HCT116 (cell line): Measurements from ENCODE around the gene CHML. TPM values are rescaled to one million over a fixed set of nuclear protein-coding genes. Genes with fewer than 3 reads are reported as not detected.

Experiments
- ATAC-seq: fragments of 200-7000 bp; cut with Tn5 transposase; 2 replicates; pipeline ENCODE4 v1.9.1; 2020; ENCODE audit warnings: mild to moderate bottlenecking, moderate library complexity
- BruUV-seq: library from RNA; stranded (reverse); fragments of 400-500 nt; replicated peaks from 2 replicates; lab custom pipeline; 2021; lab: Mats Ljungman, UMichigan
- CTCF ChIA-PET: fragments of 300-600 bp; sonication (Branson Sonifier 250); formaldehyde crosslinking; loops from one replicate; lab custom pipeline; 2021; ENCODE audit warnings: antibody characterized with exemption; lab: Charles Lee
- POLR2A ChIA-PET: fragments of 300-600, 350-600 bp; sonication (Branson Sonifier 250); formaldehyde crosslinking; loops from one replicate; lab custom pipeline; 2021; ENCODE audit warnings: antibody characterized with exemption; lab: Charles Lee
- RAD21 ChIA-PET, 2 experiments: fragments of 300-600 bp; sonication (Branson Sonifier 250); formaldehyde crosslinking; loops; one replicate each; lab custom pipeline; 2023; ENCODE audit warnings: low total read pairs in 2 of 2; ENCODE audit not compliant: uncharacterized antibody in 2 of 2, unreplicated experiment in 2 of 2, low non-redundant PET in 1 of 2; lab: Charles Lee
- DNase-seq: peaks from one replicate; pipeline ENCODE4 v3.0.0-alpha.2; 2010; ENCODE audit warnings: low read depth, low spot score
- H2AFZ ChIP-seq: fragments of 200-600 bp; shearing (Covaris generic), sonication (generic); 2 replicates; pipeline ENCODE4 v1.6.1; 2017; ENCODE audit warnings: low read depth, mixed run types, mixed read lengths, antibody characterized with exemption, low read length; ENCODE audit not compliant: poor library complexity, severe bottlenecking
- H3K27ac ChIP-seq: 2 replicates; pipeline ENCODE4 v1.5.1; 2012; ENCODE audit warnings: low read depth, low read length
- H3K27me3 ChIP-seq: fragments of 200-600 bp; sonication (generic); 2 replicates; pipeline ENCODE4 v1.6.1; 2016; ENCODE audit warnings: mixed run types, low read length, mixed read lengths; ENCODE audit not compliant: insufficient read depth
- H3K36me3 ChIP-seq, 2 experiments: fragments of 200-500 bp in 1 of 2; fragments of 200-600 bp in 1 of 2; sonication (Bioruptor generic) in 1 of 2; sonication (generic) in 1 of 2; 2 replicates each; pipeline versions ENCODE4 v1.5.1 to v1.6.1; 2014 to 2016; ENCODE audit warnings: low read length in 2 of 2, inconsistent platforms in 1 of 2, mixed read lengths in 1 of 2, mixed run types in 1 of 2; ENCODE audit not compliant: insufficient read depth in 2 of 2, control insufficient read depth in 1 of 2
- H3K4me1 ChIP-seq, 2 experiments: fragments of 200-600 bp in 1 of 2; sonication (generic) in 1 of 2; 2 replicates each; pipeline versions ENCODE4 v1.5.1 to v1.6.1; 2012 to 2017; ENCODE audit warnings: low read length in 2 of 2, inconsistent platforms in 1 of 2, mild to moderate bottlenecking in 1 of 2, mixed read lengths in 1 of 2, mixed run types in 1 of 2, moderate library complexity in 1 of 2; ENCODE audit not compliant: insufficient read depth in 2 of 2, control insufficient read depth in 1 of 2
- H3K4me2 ChIP-seq: fragments of 200-600 bp; sonication (generic); 2 replicates; pipeline ENCODE4 v1.6.1; 2017; ENCODE audit warnings: mixed run types, low read length, mixed read lengths
- H3K4me3 ChIP-seq, 2 experiments: fragments of 200-600 bp in 1 of 2; sonication (generic) in 1 of 2; replicated peaks in 1 of 2; 2 replicates each; pipeline ENCODE4 v1.5.1; 2011 to 2016; ENCODE audit warnings: low read length in 2 of 2, control low read depth in 1 of 2, low read depth in 1 of 2, mild to moderate bottlenecking in 1 of 2, mixed read lengths in 1 of 2, mixed run types in 1 of 2
- H3K79me2 ChIP-seq: fragments of 200-600 bp; sonication (generic); 2 replicates; pipeline ENCODE4 v1.6.1; 2017; ENCODE audit warnings: mild to moderate bottlenecking, mixed run types, low read length, moderate library complexity, mixed read lengths; ENCODE audit not compliant: insufficient read depth
- H3K9ac ChIP-seq: fragments of 200-600 bp; sonication (generic); 2 replicates; pipeline ENCODE4 v1.6.1; 2016; ENCODE audit warnings: low read length, mixed read lengths
- H3K9me2 ChIP-seq: fragments of 200-600 bp; sonication (generic), shearing (Covaris generic); 2 replicates; pipeline ENCODE4 v1.6.1; 2017; ENCODE audit warnings: mixed run types, mild to moderate bottlenecking, moderate library complexity; ENCODE audit not compliant: insufficient read depth
- H3K9me3 ChIP-seq, 2 experiments: fragments of 200-500 bp in 1 of 2; fragments of 200-600 bp in 1 of 2; sonication (Bioruptor generic) in 1 of 2; sonication (generic) in 1 of 2; 2 replicates each; pipeline ENCODE4 v1.6.1; 2014 to 2017; ENCODE audit warnings: low read length in 2 of 2, mixed read lengths in 2 of 2, inconsistent platforms in 1 of 2, low read depth in 1 of 2, mild to moderate bottlenecking in 1 of 2, mixed run types in 1 of 2, moderate library complexity in 1 of 2; ENCODE audit not compliant: control insufficient read depth in 1 of 2, insufficient read depth in 1 of 2
- H4K20me1 ChIP-seq: fragments of 200-600 bp; sonication (generic), shearing (Covaris generic); 2 replicates; pipeline ENCODE4 v1.6.1; 2017; ENCODE audit warnings: mixed run types, mild to moderate bottlenecking, moderate library complexity; ENCODE audit not compliant: insufficient read depth
- CBX3 ChIP-seq: IDR thresholded peaks from 2 replicates; pipeline ENCODE4 v1.6.1; 2012; ENCODE audit warnings: low read depth
- CEBPB ChIP-seq: IDR thresholded peaks from 2 replicates; pipeline ENCODE4 v1.6.1; 2012; ENCODE audit warnings: low read depth
- EGR1 ChIP-seq: IDR thresholded peaks from 2 replicates; pipeline ENCODE4 v1.6.1; 2012; ENCODE audit warnings: low read depth
- ELF1 ChIP-seq: IDR thresholded peaks from 2 replicates; pipeline ENCODE4 v1.6.1; 2012; ENCODE audit warnings: low read depth, borderline replicate concordance
- EZH2 ChIP-seq: fragments of 200-600 bp; sonication (generic); IDR thresholded peaks from 2 replicates; pipeline ENCODE4 v1.6.1; 2017; ENCODE audit warnings: antibody characterized with exemption, mixed run types
- EZH2phosphoT487 ChIP-seq: fragments of 200-600 bp; IDR thresholded peaks from 2 replicates; pipeline ENCODE4 v1.6.1; 2018; ENCODE audit warnings: antibody characterized with exemption, borderline replicate concordance
- FOSL1 ChIP-seq: IDR thresholded peaks from 2 replicates; pipeline ENCODE4 v1.6.1; 2012; ENCODE audit warnings: low read depth
- JUND ChIP-seq: IDR thresholded peaks from 2 replicates; pipeline ENCODE4 v1.6.1; 2012
- POLR2A ChIP-seq: IDR thresholded peaks from 2 replicates; pipeline ENCODE4 v1.7.0; 2011; ENCODE audit warnings: borderline replicate concordance; ENCODE audit not compliant: insufficient read depth, insufficient read length; ENCODE audit errors: extremely low read depth
- POLR2AphosphoS5 ChIP-seq: IDR thresholded peaks from 2 replicates; pipeline ENCODE4 v1.6.1; 2011; ENCODE audit warnings: mild to moderate bottlenecking, low read depth, low read length, moderate library complexity
- RAD21 ChIP-seq: IDR thresholded peaks from 2 replicates; pipeline ENCODE4 v1.6.1; 2012; ENCODE audit warnings: low read depth, mild to moderate bottlenecking
- SIN3A ChIP-seq: IDR thresholded peaks from 2 replicates; pipeline ENCODE4 v1.6.1; 2012; ENCODE audit warnings: low read depth
- SP1 ChIP-seq: IDR thresholded peaks from 2 replicates; pipeline ENCODE4 v1.6.1; 2012; ENCODE audit warnings: low read depth
- ZFX ChIP-seq: fragments of 450-650 bp; IDR thresholded peaks from 2 replicates; pipeline ENCODE4 v1.6.1; 2017
- ZNF274 ChIP-seq: fragments of 200-500 bp; sonication (Bioruptor generic); IDR thresholded peaks from 2 replicates; pipeline ENCODE4 v1.6.1; 2014; ENCODE audit warnings: mild to moderate bottlenecking, low read depth, low read length, inconsistent platforms
- intact Hi-C: fragments of 100-400 bp; cut with micrococcal nuclease; formaldehyde crosslinking; loops from 2 replicates; pipeline ENCODE4 v1.10.0; 2022
- total RNA-seq: library from RNA; stranded (reverse); gene quantifications from one replicate; pipeline ENCODE4 v1.2.1, GENCODE V29; 2021; ENCODE audit not compliant: unreplicated experiment
- TF ChIP-seq, protein P1 (sequence below), 3 experiments: fragments of 200-600 bp in 1 of 3; sonication (generic) in 1 of 3; IDR thresholded peaks in 2 of 3; conservative IDR thresholded peaks in 1 of 3; 2 replicates each; pipeline ENCODE4 v1.5.1; 2012 to 2017; ENCODE audit warnings: low read depth in 2 of 3, low read length in 2 of 3, antibody characterized with exemption in 1 of 3, borderline replicate concordance in 1 of 3, control low read depth in 1 of 3, mild to moderate bottlenecking in 1 of 3, mixed read lengths in 1 of 3, mixed run types in 1 of 3, moderate library complexity in 1 of 3; ENCODE audit not compliant: insufficient read depth in 1 of 3
- TF ChIP-seq, protein P2 (sequence below): IDR thresholded peaks from 2 replicates; pipeline ENCODE4 v1.6.1; 2012
- TF ChIP-seq, protein P3 (sequence below): IDR thresholded peaks from 2 replicates; pipeline ENCODE4 v1.6.1; 2011; ENCODE audit warnings: mild to moderate bottlenecking, low read length, moderate library complexity; ENCODE audit not compliant: insufficient replicate concordance; ENCODE audit errors: extremely low read depth

CHML gene
- total RNA-seq, 1 experiment from 2014 or later: 9.7 TPM

DNA sequence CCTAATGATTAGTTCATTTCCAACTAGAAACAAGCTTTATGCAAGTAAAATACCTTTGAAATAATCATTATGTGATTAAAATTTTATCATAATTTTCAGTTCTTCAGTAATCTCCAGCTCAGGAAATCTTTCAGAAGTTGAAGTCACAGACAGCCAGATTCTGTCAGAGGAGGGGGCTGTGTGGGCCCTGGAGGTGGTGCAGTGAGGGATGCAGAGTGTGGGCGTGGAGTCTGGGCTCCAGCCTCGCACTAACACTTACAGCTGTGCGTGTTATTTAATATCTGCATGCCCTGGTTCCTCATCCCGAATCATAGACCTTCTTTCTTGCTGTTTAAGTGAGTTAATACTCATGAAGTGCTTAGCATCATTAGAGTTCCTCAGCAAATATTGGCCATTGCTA lies 35.8 kb upstream of the CHML start:
- Histone ChIP-seq H3K9me3 (no peaks in the 10 kb centered on the region), H2AFZ (no peak overlapping the region), H3K4me2 (no peak overlapping the region), H3K4me1 (no peaks in the 10 kb centered on the region), H3K36me3 (no peaks in the 10 kb centered on the region), H3K27ac (no peak overlapping the region), H3K79me2 (no peaks in the 10 kb centered on the region), H3K9me2 (no peaks in the 10 kb centered on the region), H3K4me3 (no peak overlapping the region), H3K27me3 (peaks cover 12% of the 10 kb centered on the region; the same call in 1 of the 2 replicates), H3K9ac (no peak overlapping the region), H4K20me1 (no peaks in the 10 kb centered on the region)
- ChIA-PET RAD21 (no interaction called here), POLR2A (no interaction called here), CTCF (no interaction called here)
- BruUV-seq: no TSS peak
- no peak for DNase-seq
- TF ChIP-seq CEBPB (no peak), EZH2phosphoT487 (no peak), CBX3 (no peak), FOSL1 (no peak)
- TF ChIP-seq, protein P1, sequence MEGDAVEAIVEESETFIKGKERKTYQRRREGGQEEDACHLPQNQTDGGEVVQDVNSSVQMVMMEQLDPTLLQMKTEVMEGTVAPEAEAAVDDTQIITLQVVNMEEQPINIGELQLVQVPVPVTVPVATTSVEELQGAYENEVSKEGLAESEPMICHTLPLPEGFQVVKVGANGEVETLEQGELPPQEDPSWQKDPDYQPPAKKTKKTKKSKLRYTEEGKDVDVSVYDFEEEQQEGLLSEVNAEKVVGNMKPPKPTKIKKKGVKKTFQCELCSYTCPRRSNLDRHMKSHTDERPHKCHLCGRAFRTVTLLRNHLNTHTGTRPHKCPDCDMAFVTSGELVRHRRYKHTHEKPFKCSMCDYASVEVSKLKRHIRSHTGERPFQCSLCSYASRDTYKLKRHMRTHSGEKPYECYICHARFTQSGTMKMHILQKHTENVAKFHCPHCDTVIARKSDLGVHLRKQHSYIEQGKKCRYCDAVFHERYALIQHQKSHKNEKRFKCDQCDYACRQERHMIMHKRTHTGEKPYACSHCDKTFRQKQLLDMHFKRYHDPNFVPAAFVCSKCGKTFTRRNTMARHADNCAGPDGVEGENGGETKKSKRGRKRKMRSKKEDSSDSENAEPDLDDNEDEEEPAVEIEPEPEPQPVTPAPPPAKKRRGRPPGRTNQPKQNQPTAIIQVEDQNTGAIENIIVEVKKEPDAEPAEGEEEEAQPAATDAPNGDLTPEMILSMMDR (IDR thresholded peaks at IDR 0.05 in 2 of 3, conservative IDR thresholded peaks at IDR 0.05 in 1 of 3; ENCODE audit: borderline replicate concordance in 1 of 3, insufficient read depth in 1 of 3, low read depth in 2 of 3, low read length in 2 of 3): no peak
- TF ChIP-seq, protein P2, sequence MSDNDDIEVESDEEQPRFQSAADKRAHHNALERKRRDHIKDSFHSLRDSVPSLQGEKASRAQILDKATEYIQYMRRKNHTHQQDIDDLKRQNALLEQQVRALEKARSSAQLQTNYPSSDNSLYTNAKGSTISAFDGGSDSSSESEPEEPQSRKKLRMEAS: no peak
- no peak for ATAC-seq
- intact Hi-C loops: no loop called here

DNA sequence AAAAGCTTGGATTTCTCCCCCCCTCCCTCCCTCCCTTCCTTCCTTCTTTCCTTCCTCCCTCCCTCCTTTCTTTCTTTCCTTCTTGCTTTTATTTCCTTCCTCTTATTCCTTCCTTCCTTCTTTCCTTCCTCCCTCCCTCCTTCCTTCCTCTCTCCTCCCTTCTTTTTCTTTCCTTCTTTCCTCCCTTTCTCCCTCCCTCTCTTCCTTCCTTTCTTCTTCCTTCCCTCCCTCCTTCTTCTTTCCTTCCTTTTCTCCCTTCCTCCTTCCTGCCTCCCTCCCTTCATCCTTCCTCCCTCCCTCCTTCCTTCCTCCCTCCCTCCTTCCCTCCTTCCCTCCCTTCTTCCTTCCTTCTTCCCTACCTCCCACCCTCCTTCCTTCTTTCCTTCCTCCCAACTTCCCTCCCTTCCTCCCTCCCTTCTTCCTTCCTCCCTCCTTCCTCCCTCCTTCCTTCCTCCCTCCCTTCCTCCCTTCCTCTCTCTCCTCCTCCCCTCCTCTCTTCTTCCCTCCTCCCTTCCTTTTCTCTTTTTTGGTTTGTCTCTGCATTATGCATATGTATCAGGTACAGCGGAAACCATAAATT lies 34.7 kb upstream of the CHML start:
- intact Hi-C loops: no loop called here
- Histone ChIP-seq H4K20me1 (no peaks in the 10 kb centered on the region), H3K4me3 (no peak overlapping the region), H3K79me2 (no peaks in the 10 kb centered on the region), H3K27me3 (peaks cover 9% of the 10 kb centered on the region; the same call in 1 of the 2 replicates), H3K4me1 (no peaks in the 10 kb centered on the region), H2AFZ (no peak overlapping the region), H3K4me2 (no peak overlapping the region), H3K9me2 (no peaks in the 10 kb centered on the region), H3K36me3 (no peaks in the 10 kb centered on the region), H3K9ac (no peak overlapping the region), H3K27ac (no peak overlapping the region), H3K9me3 (no peaks in the 10 kb centered on the region)
- ChIA-PET CTCF (no interaction called here), POLR2A (no interaction called here), RAD21 (no interaction called here)
- no peak for ATAC-seq
- DNase-seq: no peak
- BruUV-seq: no TSS peak
- no peak for TF ChIP-seq POLR2AphosphoS5
- no peak for TF ChIP-seq ZFX
- no peak for TF ChIP-seq SIN3A
- no peak for TF ChIP-seq ELF1
- TF ChIP-seq CBX3: no peak
- no peak for TF ChIP-seq EZH2phosphoT487
- TF ChIP-seq, protein P3, sequence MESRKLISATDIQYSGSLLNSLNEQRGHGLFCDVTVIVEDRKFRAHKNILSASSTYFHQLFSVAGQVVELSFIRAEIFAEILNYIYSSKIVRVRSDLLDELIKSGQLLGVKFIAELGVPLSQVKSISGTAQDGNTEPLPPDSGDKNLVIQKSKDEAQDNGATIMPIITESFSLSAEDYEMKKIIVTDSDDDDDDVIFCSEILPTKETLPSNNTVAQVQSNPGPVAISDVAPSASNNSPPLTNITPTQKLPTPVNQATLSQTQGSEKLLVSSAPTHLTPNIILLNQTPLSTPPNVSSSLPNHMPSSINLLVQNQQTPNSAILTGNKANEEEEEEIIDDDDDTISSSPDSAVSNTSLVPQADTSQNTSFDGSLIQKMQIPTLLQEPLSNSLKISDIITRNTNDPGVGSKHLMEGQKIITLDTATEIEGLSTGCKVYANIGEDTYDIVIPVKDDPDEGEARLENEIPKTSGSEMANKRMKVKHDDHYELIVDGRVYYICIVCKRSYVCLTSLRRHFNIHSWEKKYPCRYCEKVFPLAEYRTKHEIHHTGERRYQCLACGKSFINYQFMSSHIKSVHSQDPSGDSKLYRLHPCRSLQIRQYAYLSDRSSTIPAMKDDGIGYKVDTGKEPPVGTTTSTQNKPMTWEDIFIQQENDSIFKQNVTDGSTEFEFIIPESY: no peak
- TF ChIP-seq JUND: no peak
- TF ChIP-seq CEBPB: no peak
- TF ChIP-seq POLR2A: no peak
- TF ChIP-seq RAD21: no peak
- TF ChIP-seq ZNF274: no peak
- no peak for TF ChIP-seq SP1
- no peak for TF ChIP-seq EGR1
- no peak for TF ChIP-seq FOSL1
- TF ChIP-seq EZH2: no peak
